ENCODE data around the gene PLCZ1.
"Not testable (repeated sequence)": the region's sequence is repeated elsewhere in the genome, so short reads cannot be mapped to it uniquely, and the experiment has no call there.

PLCZ1 gene, protein sequence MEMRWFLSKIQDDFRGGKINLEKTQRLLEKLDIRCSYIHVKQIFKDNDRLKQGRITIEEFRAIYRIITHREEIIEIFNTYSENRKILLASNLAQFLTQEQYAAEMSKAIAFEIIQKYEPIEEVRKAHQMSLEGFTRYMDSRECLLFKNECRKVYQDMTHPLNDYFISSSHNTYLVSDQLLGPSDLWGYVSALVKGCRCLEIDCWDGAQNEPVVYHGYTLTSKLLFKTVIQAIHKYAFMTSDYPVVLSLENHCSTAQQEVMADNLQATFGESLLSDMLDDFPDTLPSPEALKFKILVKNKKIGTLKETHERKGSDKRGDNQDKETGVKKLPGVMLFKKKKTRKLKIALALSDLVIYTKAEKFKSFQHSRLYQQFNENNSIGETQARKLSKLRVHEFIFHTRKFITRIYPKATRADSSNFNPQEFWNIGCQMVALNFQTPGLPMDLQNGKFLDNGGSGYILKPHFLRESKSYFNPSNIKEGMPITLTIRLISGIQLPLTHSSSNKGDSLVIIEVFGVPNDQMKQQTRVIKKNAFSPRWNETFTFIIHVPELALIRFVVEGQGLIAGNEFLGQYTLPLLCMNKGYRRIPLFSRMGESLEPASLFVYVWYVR

DNA sequence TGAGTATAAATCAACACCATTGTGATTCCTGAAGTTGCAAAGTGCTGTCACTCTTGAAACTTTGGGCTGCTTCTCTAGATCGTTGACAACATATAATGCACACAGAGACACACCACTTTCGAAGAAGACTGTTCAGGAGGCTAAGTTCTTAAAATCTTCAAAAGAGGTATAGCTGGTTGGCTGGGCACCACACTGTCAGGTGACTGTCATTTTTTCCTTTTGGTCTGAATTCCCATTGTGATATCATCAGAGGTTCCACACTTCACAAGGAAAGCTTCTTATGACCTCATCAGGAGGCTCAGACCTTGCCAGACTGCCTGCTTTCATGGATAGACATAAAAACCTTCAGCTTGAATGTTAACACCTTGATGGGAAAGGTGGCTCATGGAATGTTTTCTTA is at the start of gene PLCZ1, which contains the start of gene CAPZA3:
PLCZ1 (minus strand) TSS at position 194 of the 400 bp plus-strand sequence. CDS start 641 bp downstream, outside the sequence.
CAPZA3 (plus strand) TSS at position 301 of the 400 bp plus-strand sequence. CDS start 150 bp downstream, outside the sequence.
- no peak within 1 kb of the TSS for H3K4me3 ChIP-seq (ENCODE audit: low read length)
- TF ChIP-seq, protein P1, sequence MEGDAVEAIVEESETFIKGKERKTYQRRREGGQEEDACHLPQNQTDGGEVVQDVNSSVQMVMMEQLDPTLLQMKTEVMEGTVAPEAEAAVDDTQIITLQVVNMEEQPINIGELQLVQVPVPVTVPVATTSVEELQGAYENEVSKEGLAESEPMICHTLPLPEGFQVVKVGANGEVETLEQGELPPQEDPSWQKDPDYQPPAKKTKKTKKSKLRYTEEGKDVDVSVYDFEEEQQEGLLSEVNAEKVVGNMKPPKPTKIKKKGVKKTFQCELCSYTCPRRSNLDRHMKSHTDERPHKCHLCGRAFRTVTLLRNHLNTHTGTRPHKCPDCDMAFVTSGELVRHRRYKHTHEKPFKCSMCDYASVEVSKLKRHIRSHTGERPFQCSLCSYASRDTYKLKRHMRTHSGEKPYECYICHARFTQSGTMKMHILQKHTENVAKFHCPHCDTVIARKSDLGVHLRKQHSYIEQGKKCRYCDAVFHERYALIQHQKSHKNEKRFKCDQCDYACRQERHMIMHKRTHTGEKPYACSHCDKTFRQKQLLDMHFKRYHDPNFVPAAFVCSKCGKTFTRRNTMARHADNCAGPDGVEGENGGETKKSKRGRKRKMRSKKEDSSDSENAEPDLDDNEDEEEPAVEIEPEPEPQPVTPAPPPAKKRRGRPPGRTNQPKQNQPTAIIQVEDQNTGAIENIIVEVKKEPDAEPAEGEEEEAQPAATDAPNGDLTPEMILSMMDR (IDR thresholded peaks at IDR 0.05; ENCODE audit: insufficient read depth, low read depth, low read length, missing control alignments): no peak
- no peak for DNase-seq (ENCODE audit: low read depth)

- H3K4me3 ChIP-seq (ENCODE audit: low read length); DNase-seq (ENCODE audit: low read depth): not testable (repeated sequence)
Observed at GRCh38 chr12:18785465-18785864, 47.7 kb upstream of the PLCZ1 start.

DNA sequence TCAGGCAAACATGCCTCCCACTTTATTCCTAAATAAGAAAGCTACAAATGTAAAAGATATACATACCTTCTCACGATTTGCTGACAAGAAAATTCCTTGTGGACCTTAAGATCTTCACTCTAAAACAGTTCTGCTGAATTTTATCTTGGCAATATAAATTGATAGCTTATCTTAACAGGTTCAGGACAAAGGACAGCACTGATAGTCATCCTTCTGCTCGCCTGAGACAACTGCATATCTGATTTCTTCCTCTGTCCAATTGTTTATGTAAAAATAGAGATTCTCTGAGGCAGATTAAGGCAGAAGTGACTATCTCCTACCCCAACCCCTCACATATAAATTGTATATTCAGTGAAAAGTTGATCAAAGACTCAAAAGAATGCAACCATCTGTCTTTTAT is 45.0 kb upstream of the PLCZ1 start:
- TF ChIP-seq, protein P1 (IDR thresholded peaks at IDR 0.05; ENCODE audit: insufficient read depth, low read depth, low read length, missing control alignments): no peak
- H3K4me3 ChIP-seq (ENCODE audit: low read length): no peak overlapping the region
- DNase-seq (ENCODE audit: low read depth): peak; percentile 10

DNA sequence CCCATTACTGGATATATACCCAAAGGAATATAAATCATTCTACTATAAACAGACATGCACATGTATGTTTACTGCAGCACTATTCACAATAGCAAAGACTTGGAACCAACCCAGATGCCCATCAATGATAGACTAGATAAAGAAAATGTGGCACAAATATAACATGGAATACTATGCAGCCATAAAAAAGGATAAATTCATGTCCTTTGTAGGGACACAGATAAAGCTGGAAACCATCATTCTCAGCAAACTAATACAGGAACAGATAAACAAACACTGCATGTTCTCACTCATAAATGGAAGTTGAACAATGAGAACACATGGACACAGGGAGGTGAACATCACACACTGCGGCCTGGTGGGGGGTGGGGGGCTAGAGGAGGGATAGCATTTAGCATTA is 28.7 kb upstream of the PLCZ1 start:
- H3K4me3 ChIP-seq (ENCODE audit: low read length); DNase-seq (ENCODE audit: low read depth): not testable (repeated sequence)

DNA sequence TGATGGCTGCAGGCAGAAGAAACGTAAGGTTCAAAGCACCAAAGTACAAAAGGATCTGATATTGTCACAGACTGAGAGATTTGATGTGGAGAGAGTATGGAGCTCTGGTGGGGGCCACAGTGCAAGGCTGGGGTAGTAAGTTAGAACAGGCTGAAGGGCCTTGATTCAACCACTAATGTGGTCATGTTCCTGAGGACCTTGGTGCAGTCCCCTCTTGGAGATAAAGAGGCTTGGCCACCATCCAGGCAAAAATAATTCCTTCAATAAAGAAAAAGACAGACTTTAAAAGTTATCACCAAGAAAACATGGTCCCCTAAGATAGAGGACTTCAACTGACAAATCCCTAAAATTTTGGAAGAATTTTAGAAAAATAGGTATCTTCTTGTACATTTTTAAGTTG is 17.5 kb upstream of the PLCZ1 start:
- no peak for DNase-seq (ENCODE audit: low read depth)
- TF ChIP-seq, protein P1 (IDR thresholded peaks at IDR 0.05; ENCODE audit: insufficient read depth, low read depth, low read length, missing control alignments): no peak
- H3K4me3 ChIP-seq (ENCODE audit: low read length): no peak overlapping the region

GRCh38 chr12:18754124-18754707 is 16.4 kb upstream of the PLCZ1 start:
- TF ChIP-seq, protein P1 (IDR thresholded peaks at IDR 0.05; ENCODE audit: insufficient read depth, low read depth, low read length, missing control alignments): no peak
- H3K4me3 ChIP-seq (ENCODE audit: low read length): no peak overlapping the region
- no peak for DNase-seq (ENCODE audit: low read depth)

DNA sequence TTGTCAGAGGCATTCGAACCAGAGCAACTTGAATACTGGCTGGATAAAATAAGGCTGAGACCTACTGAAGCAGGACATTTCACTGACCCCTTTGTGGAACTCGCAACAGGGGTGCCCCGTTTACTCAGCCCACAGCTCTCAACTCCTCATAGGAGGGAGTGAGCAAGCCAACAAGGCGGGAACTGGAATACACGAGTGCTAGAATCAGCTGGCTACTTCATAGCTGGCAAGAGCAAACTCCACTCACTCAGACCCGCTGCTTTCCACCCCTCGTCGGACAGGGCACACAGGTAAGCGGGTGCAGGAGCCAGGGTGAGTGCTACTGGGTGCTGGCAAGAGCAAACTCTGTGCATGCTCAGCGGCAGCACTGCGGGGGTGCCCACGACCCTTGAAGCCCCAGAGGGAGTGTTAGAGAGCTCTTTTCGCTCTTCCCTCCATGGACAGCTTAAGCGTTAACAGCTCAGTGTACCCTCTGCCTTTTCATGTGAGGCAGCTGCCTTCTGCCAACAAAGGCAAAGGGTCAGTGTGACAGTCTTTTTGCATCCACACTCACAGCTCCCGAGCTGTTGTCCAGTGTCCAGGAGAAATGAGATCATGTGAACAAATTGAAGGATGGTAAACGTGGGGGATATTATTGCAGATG is 15.8 kb upstream of the PLCZ1 start:
- H3K4me3 ChIP-seq (ENCODE audit: low read length): no peak overlapping the region
- no peak for DNase-seq (ENCODE audit: low read depth)
- TF ChIP-seq, protein P1 (IDR thresholded peaks at IDR 0.05; ENCODE audit: insufficient read depth, low read depth, low read length, missing control alignments): no peak

All from epithelial cell of esophagus (primary cell).